ENCODE measurements around the gene TSPAN18. TPM values are rescaled to one million over a fixed set of nuclear protein-coding genes. Genes with fewer than 3 reads are reported as not detected.

Gene TSPAN18
- total RNA-seq, 1 donor from 2014 or later, result 5.2 TPM

DNA sequence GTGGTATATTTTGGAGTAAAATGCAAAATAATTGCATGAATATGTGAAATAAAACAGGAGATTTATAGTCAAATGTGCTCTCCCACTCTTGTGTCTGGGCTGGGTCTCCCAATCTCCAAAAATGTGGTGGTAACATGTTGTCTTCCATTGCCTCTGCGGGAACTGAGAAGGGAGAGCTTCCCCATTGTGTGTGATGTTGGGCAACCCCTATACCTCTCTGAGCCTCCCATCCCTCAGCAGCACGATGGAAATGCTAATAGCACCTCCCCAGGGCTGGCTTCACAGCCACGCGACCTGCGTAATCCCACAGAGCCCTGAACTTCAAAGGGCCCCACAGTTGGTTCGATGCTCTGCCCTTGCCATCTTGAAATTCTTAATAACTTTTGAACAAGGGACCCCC is 151.9 kb downstream of the TSPAN18 start:
- no peak for DNase-seq (ENCODE audit: low read depth)
- no peak overlapping the region for H3K4me3 ChIP-seq (ENCODE audit: low read depth, low read length)
- no peaks in the 10 kb centered on the region for H3K36me3 ChIP-seq (ENCODE audit: control insufficient read depth, insufficient read depth, low read length)
- TF ChIP-seq, protein P1, sequence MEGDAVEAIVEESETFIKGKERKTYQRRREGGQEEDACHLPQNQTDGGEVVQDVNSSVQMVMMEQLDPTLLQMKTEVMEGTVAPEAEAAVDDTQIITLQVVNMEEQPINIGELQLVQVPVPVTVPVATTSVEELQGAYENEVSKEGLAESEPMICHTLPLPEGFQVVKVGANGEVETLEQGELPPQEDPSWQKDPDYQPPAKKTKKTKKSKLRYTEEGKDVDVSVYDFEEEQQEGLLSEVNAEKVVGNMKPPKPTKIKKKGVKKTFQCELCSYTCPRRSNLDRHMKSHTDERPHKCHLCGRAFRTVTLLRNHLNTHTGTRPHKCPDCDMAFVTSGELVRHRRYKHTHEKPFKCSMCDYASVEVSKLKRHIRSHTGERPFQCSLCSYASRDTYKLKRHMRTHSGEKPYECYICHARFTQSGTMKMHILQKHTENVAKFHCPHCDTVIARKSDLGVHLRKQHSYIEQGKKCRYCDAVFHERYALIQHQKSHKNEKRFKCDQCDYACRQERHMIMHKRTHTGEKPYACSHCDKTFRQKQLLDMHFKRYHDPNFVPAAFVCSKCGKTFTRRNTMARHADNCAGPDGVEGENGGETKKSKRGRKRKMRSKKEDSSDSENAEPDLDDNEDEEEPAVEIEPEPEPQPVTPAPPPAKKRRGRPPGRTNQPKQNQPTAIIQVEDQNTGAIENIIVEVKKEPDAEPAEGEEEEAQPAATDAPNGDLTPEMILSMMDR (IDR thresholded peaks at IDR 0.05; ENCODE audit: insufficient read depth, low read length, poor library complexity, severe bottlenecking), result no peak
- peaks cover 49% of the 10 kb centered on the region for H3K27me3 ChIP-seq (ENCODE audit: control insufficient read depth, insufficient read depth, low read length)

DNA sequence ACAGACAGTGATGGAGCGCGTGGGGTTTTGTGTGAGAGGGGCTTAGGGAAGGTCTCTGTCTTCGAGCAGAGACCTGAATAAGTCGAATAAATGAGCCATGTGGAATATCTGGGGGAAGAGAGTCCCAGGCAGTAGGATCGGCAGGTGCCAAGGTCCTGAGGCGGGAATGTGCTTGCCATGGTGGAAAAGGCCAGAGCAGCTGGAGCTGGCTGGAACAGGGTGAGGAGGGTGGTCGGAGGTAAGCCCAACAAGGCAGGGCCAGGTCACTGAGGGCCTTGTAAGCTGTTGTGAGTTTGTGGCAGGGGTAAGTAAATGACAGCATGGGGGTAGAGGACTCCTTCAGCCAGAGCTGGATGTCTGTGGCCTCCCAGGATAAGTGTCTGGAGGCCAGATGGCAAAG is 152.7 kb downstream of the TSPAN18 start:
- Histone ChIP-seq H3K4me3 (ENCODE audit: low read depth, low read length) (no peak overlapping the region), H3K36me3 (ENCODE audit: control insufficient read depth, insufficient read depth, low read length) (no peaks in the 10 kb centered on the region), H3K27me3 (ENCODE audit: control insufficient read depth, insufficient read depth, low read length) (peaks cover 50% of the 10 kb centered on the region)
- TF ChIP-seq, protein P1 (IDR thresholded peaks at IDR 0.05; ENCODE audit: insufficient read depth, low read length, poor library complexity, severe bottlenecking), result no peak
- DNase-seq (ENCODE audit: low read depth), result no peak

DNA sequence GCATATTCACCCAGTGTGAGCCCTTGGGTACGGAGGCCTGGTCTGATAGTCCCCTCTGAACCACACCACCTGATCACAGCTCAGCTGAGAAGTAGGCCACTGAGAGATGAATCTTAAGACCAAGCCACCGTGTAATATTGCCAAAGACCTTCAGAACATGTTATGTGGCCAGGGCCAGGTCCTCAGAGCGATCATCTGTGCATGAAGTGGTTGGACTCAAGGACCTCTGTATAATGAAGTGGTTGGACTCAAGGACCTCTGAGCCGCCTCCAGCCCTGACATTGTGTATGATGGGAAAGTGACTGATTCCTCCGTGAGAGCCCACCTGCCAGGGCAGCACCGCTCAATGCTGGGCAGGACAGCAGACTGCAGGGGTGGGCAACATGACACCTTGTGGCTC is 153.7 kb downstream of the TSPAN18 start:
- no peak overlapping the region for H3K4me3 ChIP-seq (ENCODE audit: low read depth, low read length)
- no peaks in the 10 kb centered on the region for H3K36me3 ChIP-seq (ENCODE audit: control insufficient read depth, insufficient read depth, low read length)
- no peak for DNase-seq (ENCODE audit: low read depth)
- TF ChIP-seq, protein P1 (IDR thresholded peaks at IDR 0.05; ENCODE audit: insufficient read depth, low read length, poor library complexity, severe bottlenecking), result no peak
- peaks cover 50% of the 10 kb centered on the region for H3K27me3 ChIP-seq (ENCODE audit: control insufficient read depth, insufficient read depth, low read length)

DNA sequence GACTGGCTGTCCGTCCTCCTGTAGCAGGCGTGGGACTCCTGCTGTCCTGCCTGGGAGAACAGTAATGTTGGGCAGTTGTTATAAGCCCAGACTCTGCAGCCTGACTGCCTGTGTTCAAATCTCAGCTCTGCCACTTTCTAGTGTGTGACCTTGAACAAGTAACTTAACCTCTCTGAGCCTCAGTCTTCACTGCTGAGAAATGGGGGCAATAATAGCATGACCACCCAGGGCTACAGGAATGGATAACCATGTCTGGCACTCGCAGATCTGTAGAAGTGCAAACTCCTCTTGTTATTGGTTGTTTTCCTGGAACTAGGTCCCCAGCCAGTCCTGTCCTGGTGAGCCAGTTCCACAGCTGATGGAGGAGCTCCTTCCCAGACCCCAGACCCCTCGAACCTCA is 154.2 kb downstream of the TSPAN18 start:
- Histone ChIP-seq H3K36me3 (ENCODE audit: control insufficient read depth, insufficient read depth, low read length) (no peaks in the 10 kb centered on the region), H3K4me3 (ENCODE audit: low read depth, low read length) (no peak overlapping the region), H3K27me3 (ENCODE audit: control insufficient read depth, insufficient read depth, low read length) (peaks cover 52% of the 10 kb centered on the region)
- DNase-seq (ENCODE audit: low read depth), result no peak
- TF ChIP-seq, protein P1 (IDR thresholded peaks at IDR 0.05; ENCODE audit: insufficient read depth, low read length, poor library complexity, severe bottlenecking), result no peak

DNA sequence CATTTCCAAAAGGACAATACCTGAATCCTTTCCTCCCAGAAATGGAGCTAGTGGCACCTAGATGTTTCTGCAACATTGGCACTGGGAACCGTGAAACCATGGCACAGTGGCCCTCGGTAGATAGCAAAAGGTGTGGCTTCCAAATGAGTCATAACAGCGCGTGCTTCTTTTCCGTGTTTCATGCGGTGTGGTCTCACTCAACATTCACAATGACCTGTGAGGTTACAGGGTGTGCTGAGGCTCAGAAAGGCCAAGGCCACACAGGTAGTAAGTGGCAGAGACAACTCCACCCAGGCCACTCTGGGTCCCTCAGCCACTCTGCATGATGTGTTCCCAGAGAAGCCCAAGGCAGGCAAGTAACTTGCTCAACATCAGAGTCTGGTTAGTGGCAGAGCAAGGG is 156.5 kb downstream of the TSPAN18 start:
- H3K27me3 ChIP-seq (ENCODE audit: control insufficient read depth, insufficient read depth, low read length), result peaks cover 41% of the 10 kb centered on the region
- H3K4me3 ChIP-seq (ENCODE audit: low read depth, low read length), result no peak overlapping the region
- DNase-seq (ENCODE audit: low read depth), result no peak
- H3K36me3 ChIP-seq (ENCODE audit: control insufficient read depth, insufficient read depth, low read length), result no peaks in the 10 kb centered on the region
- TF ChIP-seq, protein P1 (IDR thresholded peaks at IDR 0.05; ENCODE audit: insufficient read depth, low read length, poor library complexity, severe bottlenecking), result no peak

DNA sequence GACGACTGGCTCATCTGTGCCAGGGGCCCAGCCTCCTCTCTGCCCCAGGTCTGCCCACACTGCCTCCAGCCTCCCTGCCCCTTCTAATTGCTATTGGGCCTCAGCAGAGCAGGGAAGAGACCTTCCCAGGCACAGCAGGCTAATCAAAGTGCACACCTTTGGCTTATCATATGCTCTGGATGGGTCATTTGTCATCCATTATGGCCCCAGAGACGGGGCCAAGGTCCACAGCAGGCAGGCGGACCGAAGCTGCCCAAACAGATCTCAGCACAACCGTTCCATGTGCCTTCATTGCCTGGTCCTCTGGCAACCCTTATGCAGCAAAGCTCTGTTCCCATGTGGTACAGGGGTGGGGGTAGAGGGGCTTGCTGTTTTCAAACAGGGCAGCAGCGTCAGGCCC is 157.3 kb downstream of the TSPAN18 start:
- Histone ChIP-seq H3K27me3 (ENCODE audit: control insufficient read depth, insufficient read depth, low read length) (peaks cover 36% of the 10 kb centered on the region), H3K36me3 (ENCODE audit: control insufficient read depth, insufficient read depth, low read length) (no peaks in the 10 kb centered on the region), H3K4me3 (ENCODE audit: low read depth, low read length) (no peak overlapping the region)
- no peak for DNase-seq (ENCODE audit: low read depth)
- TF ChIP-seq, protein P1 (IDR thresholded peaks at IDR 0.05; ENCODE audit: insufficient read depth, low read length, poor library complexity, severe bottlenecking), result no peak

Measured in kidney epithelial cell (primary cell).